Small intestine (tissue), 7 donors: ENCODE data around the gene CRKL. TPM values are rescaled to one million over a fixed set of nuclear protein-coding genes. Genes with fewer than 3 reads are reported as not detected.

Experiments used
- DNase-seq, 2 donors: peaks; one replicate each; pipeline versions ENCODE4 v3.0.0 to v3.0.0-alpha.2; 2013
- FAIRE-seq: peaks from 2 replicates; lab custom pipeline; 2012; peaks lifted over from hg19 to GRCh38; lab: Jason Lieb, UNC
- H3K27ac ChIP-seq, 3 donors: one replicate each; pipeline ENCODE4 v1.5.1; 2013; ENCODE audit warnings: low read length in 2 of 3, mild to moderate bottlenecking in 2 of 3, control low read depth in 1 of 3, inconsistent platforms in 1 of 3, low read depth in 1 of 3, moderate library complexity in 1 of 3
- H3K27me3 ChIP-seq, 3 donors: one replicate each; pipeline ENCODE4 v1.6.1; 2013; ENCODE audit warnings: low read length in 3 of 3, inconsistent platforms in 1 of 3; ENCODE audit not compliant: control insufficient read depth in 3 of 3, insufficient read depth in 3 of 3
- H3K36me3 ChIP-seq, 3 donors: one replicate each; pipeline ENCODE4 v1.6.1; 2013; ENCODE audit warnings: low read length in 3 of 3, inconsistent platforms in 1 of 3, low read depth in 1 of 3, mild to moderate bottlenecking in 1 of 3, moderate library complexity in 1 of 3; ENCODE audit not compliant: control insufficient read depth in 3 of 3, insufficient read depth in 2 of 3
- H3K4me1 ChIP-seq, 3 donors: one replicate each; pipeline ENCODE4 v1.6.1; 2013; ENCODE audit warnings: low read length in 2 of 3, inconsistent platforms in 1 of 3, low read depth in 1 of 3, mild to moderate bottlenecking in 1 of 3, moderate library complexity in 1 of 3; ENCODE audit not compliant: control insufficient read depth in 3 of 3, insufficient read depth in 2 of 3
- H3K4me3 ChIP-seq, 3 donors: one replicate each; pipeline ENCODE4 v1.5.1; 2013; ENCODE audit warnings: low read length in 3 of 3, control low read depth in 1 of 3, inconsistent platforms in 1 of 3, low read depth in 1 of 3, mild to moderate bottlenecking in 1 of 3, moderate library complexity in 1 of 3
- H3K9me3 ChIP-seq, 2 donors: one replicate each; pipeline ENCODE4 v1.6.1; 2013; ENCODE audit warnings: low read depth in 1 of 2, low read length in 1 of 2; ENCODE audit not compliant: control insufficient read depth in 2 of 2, insufficient read depth in 1 of 2
- WGBS, 3 donors: extraction: QIAGEN DNeasy Blood & Tissue Kit; methylation state at CpG; one replicate each; pipeline ENCODE4 v1.1.7; 2013; 5-methylcytosine and 5-hydroxymethylcytosine counted together
- polyA plus RNA-seq, 4 donors: library from polyadenylated mRNA; stranded (reverse) in 3 of 4; unstranded in 1 of 4; fragments of 200-250 nt in 3 of 4; fragments of 120-200 nt in 1 of 4; gene quantifications; one replicate each; pipeline versions ENCODE4 v1.2.1 to v1.2.3, GENCODE V29; 2013
- donor health status: healthy with polysubstance abuse.
- donor health status: control.
- donor health status: control.
- donor health status: Bipolar disorder and iron deficiency.
- donor health status: healthy.

CRKL gene
- polyA plus RNA-seq, 4 donors = 18.6 to 57.8 (median 22.0) TPM

DNA sequence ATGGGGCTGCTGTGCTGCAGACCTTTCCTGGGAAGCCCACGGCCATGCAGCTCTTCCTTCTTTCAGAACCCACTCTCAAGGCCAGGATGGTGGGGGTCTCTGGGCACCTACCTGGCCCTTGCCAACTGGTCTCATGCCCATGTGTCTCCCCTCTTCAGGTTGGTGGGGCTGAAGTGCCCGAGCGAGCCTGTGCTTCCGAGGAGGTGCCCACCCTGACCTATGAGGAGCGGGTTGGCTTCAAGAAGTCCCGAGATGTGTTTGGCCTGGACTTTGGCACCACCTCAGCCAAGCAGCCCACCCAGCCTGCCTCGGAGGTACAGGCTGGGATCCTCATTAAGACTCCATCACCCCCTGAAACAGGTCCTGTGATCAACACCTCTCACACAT lies 74.8 kb downstream of the CRKL start:
- no peak for FAIRE-seq
- 88 to 91% (median 88%) methylated on average over 7 of the region's 7 CpGs for WGBS, 3 donors

DNA sequence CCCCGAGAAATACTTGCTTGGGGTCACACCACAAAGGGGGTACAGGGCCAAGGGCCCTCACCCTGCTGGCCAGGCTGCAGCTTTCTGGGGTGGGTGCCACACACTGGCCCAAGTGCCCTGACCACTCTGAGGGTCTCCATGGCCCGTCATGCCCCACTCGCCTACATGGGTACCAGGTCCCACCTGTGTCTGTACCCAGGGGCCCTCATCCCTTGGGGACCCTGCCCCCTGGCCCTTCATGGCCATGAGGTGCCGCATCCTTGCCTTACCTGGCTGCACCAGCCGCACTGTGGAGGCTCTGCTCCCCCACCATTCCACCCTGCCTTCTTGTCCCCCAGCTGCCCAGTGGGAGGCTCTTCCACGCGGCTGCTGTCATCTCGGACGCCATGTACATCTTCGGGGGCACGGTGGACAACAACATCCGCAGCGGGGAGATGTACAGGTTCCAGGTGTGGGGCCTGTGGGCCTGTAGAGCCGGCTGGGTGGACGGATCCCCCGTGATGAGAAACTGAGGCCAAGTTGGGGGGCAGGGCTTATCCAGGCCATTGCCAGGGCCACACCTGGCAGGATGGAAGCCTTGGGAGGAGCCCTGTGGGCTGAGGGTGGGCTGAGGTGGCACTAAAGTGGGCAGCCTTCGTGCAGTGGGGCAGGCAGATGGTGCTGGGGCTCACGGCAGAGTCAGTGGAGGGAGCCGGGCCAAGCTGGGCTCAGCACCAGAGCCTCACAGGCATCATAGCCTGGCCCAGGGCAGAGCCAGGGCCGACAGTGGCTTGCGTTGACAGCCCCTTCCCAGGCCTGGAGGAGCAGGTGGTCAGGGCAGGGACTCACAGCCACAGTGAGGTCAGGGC lies 75.5 kb downstream of the CRKL start:
- no peaks in the 10 kb centered on the region for H3K4me1 ChIP-seq
- FAIRE-seq = no peak
- no peaks in the 10 kb centered on the region for H3K27me3 ChIP-seq
- WGBS, 3 donors = 89 to 92% (median 92%) methylated on average over 21 of the region's 21 CpGs
- H3K27ac ChIP-seq = no peak overlapping the region
- no peak overlapping the region for H3K4me3 ChIP-seq
- DNase-seq = no peak
- peaks cover 3 to 99% (median 9%) of the 10 kb centered on the region in 3 donors for H3K36me3 ChIP-seq
- no peaks in the 10 kb centered on the region for H3K9me3 ChIP-seq

More for the DNA sequence above, 74.8 kb downstream of the CRKL start:
- Histone ChIP-seq H3K4me3 (no peak overlapping the region), H3K27me3 (no peaks in the 10 kb centered on the region), H3K4me1 (no peaks in the 10 kb centered on the region), H3K9me3 (no peaks in the 10 kb centered on the region), H3K36me3 (peaks cover 5 to 99% (median 12%) of the 10 kb centered on the region in 3 donors), H3K27ac (no peak overlapping the region)
- no peak for DNase-seq

DNA sequence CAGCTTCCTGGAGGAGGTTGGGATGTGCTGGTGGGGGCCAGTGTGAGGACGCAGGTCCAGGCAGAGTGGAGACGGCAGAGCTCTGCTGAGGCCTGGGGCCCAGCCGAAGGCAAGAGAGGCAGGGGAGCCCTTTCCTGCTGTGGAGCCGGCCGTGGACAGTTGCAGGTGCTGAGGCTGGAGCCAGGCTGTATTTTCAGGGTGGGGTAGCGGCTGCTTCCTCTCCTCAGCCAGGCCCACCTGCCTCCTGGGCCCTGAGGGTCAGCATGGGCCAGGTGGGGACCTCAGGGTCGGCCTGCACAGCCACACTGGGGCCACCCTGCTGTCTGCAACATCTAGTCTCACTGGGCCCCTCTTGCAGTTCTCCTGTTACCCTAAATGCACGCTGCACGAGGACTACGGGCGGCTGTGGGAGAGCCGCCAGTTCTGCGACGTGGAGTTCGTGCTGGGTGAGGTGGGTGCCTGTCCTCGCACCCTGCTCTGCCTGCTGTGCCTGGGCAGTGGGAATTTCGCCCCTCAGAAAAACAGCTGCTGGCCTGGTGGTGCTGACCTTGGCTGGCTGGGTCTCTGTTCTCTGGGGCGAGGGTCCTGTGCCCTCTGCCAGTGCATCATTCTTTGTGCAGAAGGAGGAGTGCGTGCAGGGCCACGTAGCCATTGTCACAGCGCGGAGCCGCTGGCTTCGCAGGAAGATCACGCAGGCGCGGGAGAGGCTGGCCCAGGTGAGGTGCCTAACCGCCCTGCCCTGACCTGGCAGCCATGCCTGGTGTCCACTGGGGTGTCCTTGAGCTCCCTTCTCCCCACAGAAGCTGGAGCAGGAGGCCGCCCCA lies 76.3 kb downstream of the CRKL start:
- Histone ChIP-seq H3K4me3 (no peak overlapping the region), H3K27ac (no peak overlapping the region), H3K36me3 (peaks cover 3 to 99% (median 4%) of the 10 kb centered on the region in 3 donors), H3K9me3 (no peaks in the 10 kb centered on the region), H3K27me3 (no peaks in the 10 kb centered on the region), H3K4me1 (no peaks in the 10 kb centered on the region)
- WGBS, 3 donors = 94 to 95% (median 95%) methylated on average over 29 of the region's 29 CpGs
- FAIRE-seq (no peak), DNase-seq (no peak)

DNA sequence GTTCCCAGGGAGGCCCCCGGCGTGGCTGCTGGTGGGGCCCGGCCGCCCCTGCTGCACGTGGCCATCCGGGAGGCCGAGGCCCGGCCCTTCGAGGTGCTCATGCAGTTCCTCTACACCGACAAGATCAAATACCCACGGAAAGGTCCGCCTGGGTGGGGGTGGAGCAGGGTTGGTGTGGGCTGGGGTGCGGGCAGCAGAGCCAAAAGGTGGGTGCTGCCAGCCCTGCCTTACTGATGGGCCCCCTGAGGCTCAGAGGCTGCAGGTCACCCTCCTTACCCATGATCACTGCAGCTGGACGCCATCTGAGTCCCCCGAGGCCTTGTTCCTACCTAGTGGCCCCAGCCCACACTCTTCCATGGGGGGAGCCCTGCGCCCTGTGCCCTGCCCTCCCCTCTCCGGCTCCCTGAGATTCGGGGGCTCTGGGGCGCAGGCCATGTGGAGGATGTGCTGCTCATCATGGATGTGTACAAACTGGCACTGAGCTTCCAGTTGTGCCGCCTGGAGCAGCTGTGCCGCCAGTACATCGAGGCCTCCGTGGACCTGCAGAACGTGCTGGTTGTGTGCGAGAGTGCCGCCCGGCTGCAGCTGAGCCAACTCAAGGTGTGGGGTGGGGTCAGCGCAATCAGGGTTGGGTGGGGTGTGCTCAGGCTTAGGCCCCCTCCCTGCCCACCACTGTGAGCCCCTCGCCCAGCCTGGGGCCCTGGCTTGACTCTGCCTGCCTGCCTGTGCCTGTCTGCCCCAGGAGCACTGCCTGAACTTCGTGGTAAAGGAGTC lies 77.1 kb downstream of the CRKL start:
- no peak for DNase-seq
- H3K9me3 ChIP-seq = no peaks in the 10 kb centered on the region
- H3K4me1 ChIP-seq = no peaks in the 10 kb centered on the region
- H3K27ac ChIP-seq = no peak overlapping the region
- no peak for FAIRE-seq
- H3K4me3 ChIP-seq = no peak overlapping the region
- peaks cover 3 to 99% (median 4%) of the 10 kb centered on the region in 3 donors for H3K36me3 ChIP-seq
- 92 to 94% (median 94%) methylated on average over 27 to 30 of the region's 30 CpGs for WGBS, 3 donors
- H3K27me3 ChIP-seq = no peaks in the 10 kb centered on the region

DNA sequence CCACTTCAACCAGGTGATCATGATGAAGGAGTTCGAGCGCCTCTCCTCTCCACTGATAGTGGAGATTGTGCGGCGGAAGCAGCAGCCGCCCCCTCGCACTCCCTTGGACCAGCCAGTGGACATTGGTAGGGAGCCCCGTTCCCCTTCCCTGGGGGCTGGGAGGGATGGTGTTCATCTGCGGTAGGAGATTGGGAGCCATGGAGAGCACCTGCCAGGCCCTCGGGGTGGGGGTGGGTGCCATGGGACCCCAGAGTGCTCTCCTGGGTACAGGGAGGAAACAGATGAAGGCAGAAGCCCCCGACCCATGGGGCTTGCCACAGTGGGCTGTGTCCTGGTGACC lies 77.7 kb downstream of the CRKL start:
- no peak overlapping the region for H3K4me3 ChIP-seq
- no peaks in the 10 kb centered on the region for H3K27me3 ChIP-seq
- no peak overlapping the region for H3K27ac ChIP-seq
- H3K4me1 ChIP-seq = peaks cover 0 to 2% (median under 1%) of the 10 kb centered on the region in 3 donors
- no peaks in the 10 kb centered on the region for H3K9me3 ChIP-seq
- DNase-seq = no peak
- WGBS, 3 donors = 94 to 99% (median 95%) methylated on average over 9 to 10 of the region's 10 CpGs
- no peak for FAIRE-seq
- peaks cover 3 to 99% (median 4%) of the 10 kb centered on the region in 3 donors for H3K36me3 ChIP-seq

DNA sequence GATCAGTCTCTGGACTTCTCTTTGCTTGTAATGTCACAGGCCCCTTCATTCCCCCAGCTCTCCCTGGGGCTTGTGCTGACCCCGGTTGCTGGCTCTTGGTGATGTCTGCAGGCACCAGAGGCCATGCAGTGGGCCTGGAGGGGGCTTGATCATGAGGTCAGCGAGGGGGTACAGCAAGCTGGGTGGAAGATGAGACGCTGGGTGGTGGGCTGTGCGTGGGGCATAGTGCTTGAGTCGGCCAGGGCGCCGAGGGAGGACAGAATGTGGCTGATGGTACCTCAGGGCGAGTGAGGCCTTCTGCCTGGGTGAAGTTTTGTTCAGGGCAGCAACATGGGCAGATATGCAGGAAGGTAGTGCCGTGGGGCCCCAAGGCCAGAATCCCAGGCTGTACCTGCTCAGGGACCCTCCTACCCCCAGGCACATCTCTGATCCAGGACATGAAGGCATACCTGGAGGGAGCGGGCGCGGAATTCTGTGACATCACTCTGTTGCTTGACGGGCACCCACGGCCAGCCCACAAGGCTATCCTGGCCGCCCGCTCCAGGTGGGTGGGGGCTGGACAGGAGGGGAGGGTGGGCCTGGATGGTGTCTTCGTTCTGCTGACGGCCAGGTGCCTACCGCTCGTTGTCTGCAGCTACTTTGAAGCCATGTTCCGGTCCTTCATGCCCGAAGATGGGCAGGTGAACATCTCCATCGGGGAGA lies 78.3 kb downstream of the CRKL start:
- H3K4me3 ChIP-seq = no peak overlapping the region
- H3K36me3 ChIP-seq = peaks cover 3 to 99% (median 4%) of the 10 kb centered on the region in 3 donors
- H3K27me3 ChIP-seq = no peaks in the 10 kb centered on the region
- FAIRE-seq (no peak), DNase-seq (no peak)
- peaks cover 3 to 8% (median 3%) of the 10 kb centered on the region in 3 donors for H3K4me1 ChIP-seq
- WGBS, 3 donors = 93 to 96% (median 94%) methylated on average over 20 to 23 of the region's 23 CpGs
- no peaks in the 10 kb centered on the region for H3K9me3 ChIP-seq
- no peak overlapping the region for H3K27ac ChIP-seq

DNA sequence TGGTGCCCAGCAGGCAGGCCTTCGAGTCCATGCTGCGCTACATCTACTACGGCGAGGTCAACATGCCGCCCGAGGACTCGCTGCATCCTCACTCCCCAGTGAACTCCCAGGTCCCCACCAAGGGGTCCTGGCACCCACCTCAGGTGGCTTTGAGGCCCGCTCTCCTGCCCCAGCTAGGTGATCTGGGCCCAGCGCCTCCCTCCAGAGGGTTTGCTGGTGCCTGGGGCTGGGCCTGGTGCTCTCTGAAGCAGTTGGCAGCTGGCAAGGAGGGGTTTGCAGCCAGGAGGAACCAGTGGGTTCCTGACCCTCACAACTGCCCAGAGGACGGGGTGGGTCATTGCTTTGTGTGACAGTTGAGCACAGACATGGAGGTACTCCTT lies 78.8 kb downstream of the CRKL start:
- WGBS, 3 donors = 94 to 97% (median 95%) methylated on average over 9 to 10 of the region's 10 CpGs
- Histone ChIP-seq H3K9me3 (no peaks in the 10 kb centered on the region), H3K4me3 (no peak overlapping the region), H3K27me3 (no peaks in the 10 kb centered on the region), H3K4me1 (peaks cover 4 to 13% (median 5%) of the 10 kb centered on the region in 3 donors), H3K27ac (no peak overlapping the region), H3K36me3 (peaks cover 3 to 95% (median 4%) of the 10 kb centered on the region in 3 donors)
- no peak for FAIRE-seq
- DNase-seq = no peak
